HG02938 (cell line): ENCODE measurements around the gene WT1.
"Not testable (repeated sequence)": the region's sequence is repeated elsewhere in the genome, so short reads cannot be mapped to it uniquely, and the experiment has no call there.

ENCODE experiments used
- ATAC-seq: cut with Tn5 transposase; IDR thresholded peaks from one replicate; pipeline ENCODE4 v1.9.1; 2021; ENCODE audit warnings: mild to moderate bottlenecking, moderate library complexity; ENCODE audit not compliant: unreplicated experiment

The WT1 gene

GRCh38 chr11:32390712-32391111, 44.6 kb downstream of the WT1 start:
- ATAC-seq = no peak

- no peak for ATAC-seq
These were observed 46.2 kb downstream of the WT1 start for GRCh38 chr11:32388871-32389770.

DNA sequence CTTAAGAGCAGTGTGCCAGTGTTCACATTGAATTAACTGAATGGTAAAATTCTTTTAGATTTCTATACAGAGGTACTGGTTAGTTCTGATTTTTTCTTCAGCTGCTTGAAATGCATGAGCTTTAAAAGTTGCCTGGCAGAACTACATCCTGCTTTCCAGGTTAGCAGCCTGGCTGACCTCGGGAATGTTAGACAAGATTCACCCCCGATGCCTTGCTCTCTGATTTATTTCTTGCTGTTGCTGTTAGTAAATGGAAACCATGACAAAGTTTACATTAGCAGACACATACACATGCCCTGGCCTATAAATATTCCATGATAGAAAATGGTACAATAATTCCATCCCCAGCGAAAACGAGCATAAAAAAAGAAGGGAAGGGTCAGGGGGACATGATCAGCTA, 47.0 kb downstream of the WT1 start:
- ATAC-seq = no peak

GRCh38 chr11:32387411-32387810, 47.9 kb downstream of the WT1 start:
- no peak for ATAC-seq

GRCh38 chr11:32386770-32387377, 48.5 kb downstream of the WT1 start:
- ATAC-seq = no peak

GRCh38 chr11:32385998-32386397, 49.3 kb downstream of the WT1 start:
- ATAC-seq = no peak

DNA sequence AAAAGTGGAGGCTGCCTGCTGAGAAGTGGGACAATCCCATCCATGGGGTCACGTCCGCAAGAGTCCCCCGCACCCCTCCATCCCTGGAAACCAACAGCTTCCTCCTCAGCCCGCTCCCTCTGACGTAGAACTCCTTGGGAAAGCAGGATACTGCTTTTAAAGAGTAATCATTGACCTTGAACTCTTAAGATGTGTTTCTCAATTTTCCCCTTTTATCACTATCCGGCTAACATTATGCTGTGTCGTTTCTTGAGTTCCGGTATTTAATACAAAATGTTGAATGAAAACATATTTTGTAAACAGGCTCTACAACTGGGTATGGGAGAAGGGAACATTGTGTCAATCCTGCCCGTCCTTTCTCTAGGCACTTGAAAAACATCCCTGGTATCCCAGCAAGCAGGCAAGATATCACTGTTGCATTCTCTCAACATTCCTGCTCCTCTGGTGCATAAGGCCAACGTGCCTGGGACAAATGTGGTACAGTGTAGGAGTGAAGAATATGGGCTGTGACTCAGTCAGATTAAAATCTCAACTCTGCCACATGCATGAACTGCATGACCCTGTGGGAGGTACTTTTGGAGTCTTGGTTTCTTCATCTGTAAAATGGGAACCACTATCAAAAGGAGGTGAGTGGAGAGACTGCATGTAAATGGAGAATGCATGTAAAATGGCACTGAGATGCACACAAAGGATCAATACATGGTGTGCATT, 52.8 kb downstream of the WT1 start:
- no peak for ATAC-seq

DNA sequence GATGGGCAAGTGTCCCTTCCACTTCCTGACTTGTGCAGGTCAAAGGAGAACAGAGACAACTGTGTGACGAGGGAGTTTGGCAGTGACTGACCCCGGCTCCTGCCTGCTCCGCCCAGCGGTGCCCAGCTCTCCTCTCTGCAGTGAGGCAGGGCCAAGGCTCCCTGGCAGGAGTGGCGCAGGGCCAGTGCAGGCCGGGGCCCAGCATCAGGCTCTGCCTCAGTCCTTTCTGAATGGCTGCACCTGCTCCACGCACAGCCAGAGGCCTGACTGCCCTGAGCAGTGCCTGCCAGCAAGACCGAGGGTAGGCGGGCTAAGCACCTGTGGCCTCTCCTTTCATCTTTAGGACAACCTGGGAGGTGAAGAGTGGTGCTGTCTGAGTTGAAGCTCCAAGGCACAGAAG, 54.2 kb downstream of the WT1 start:
- no peak for ATAC-seq

GRCh38 chr11:32379719-32380118, 55.6 kb downstream of the WT1 start:
- no peak for ATAC-seq

DNA sequence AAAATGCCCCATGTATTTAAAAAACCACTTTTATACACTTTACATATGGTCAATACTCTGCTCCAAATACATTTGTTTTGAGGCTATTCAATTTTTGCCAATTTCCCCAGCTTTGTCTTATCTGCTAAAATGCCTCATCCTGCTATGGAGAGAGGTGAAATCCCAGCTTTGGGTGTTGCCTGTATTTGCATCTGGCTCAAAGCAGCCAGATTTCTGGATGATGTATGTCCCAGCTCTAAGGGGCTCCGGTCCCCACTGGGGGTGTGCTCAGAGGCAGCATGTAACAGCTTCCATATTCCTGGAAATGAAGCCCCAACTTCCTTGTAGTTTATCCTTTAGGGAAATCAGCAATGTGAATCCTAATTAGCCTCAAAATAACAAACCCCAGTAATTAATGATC, 59.5 kb downstream of the WT1 start:
- ATAC-seq = no peak

DNA sequence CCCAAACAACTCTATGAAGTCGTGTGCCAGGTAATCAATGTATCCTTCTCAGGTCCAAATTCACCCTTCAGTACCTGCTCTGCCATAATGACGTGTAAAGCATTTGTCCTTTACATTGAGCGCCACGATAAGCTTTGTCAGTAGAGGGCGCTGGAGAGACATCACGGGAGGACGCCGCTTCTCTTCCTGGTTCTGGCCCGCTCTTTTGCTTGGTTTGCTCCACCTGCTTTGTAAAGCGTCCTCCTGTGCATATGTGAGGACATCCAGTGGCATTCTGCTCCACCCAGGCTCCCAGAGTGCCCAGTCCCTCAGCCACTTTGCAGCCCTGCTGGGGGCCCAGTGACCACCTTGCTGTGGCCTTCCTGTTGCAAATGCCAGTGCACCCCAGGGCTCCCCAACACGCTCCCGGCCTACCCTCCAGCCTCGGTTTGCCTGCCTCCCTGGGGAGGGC, 61.1 kb downstream of the WT1 start:
- ATAC-seq = peak; percentile 72

- not testable (repeated sequence) for ATAC-seq
These were observed 65.4 kb downstream of the WT1 start for GRCh38 chr11:32369987-32370386.

- ATAC-seq = no peak
These were observed 68.7 kb downstream of the WT1 start for GRCh38 chr11:32366666-32367065.

GRCh38 chr11:32365192-32365591, 70.1 kb downstream of the WT1 start:
- ATAC-seq = no peak

DNA sequence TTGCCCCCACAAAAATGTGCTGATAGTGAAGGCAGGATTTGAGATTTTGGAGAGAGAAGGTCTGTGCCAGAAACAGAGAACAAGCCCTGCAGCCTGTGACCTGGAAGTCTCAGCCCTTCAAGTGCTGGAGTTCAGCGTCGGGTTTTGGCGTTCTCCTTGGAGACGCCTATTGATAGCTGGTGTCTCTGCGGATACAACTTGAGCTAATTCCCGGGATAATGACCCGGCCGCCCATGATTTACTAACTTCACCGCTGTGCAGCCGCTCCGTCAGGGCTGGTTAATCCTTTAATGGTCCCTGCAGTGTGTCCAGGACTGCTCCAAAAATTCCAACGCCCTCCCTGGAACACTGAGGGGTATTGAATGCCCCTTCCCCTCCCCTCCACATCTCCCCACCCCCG, 76.6 kb downstream of the WT1 start:
- ATAC-seq = no peak

- no peak for ATAC-seq
These were observed 81.5 kb downstream of the WT1 start for GRCh38 chr11:32353884-32354283.

- ATAC-seq = no peak
These were observed 86.8 kb downstream of the WT1 start for GRCh38 chr11:32348502-32348901.

GRCh38 chr11:32344946-32345345, 90.4 kb downstream of the WT1 start:
- no peak for ATAC-seq

GRCh38 chr11:32343325-32344008, 91.9 kb downstream of the WT1 start:
- ATAC-seq = no peak

- ATAC-seq = no peak
These were observed 93.4 kb downstream of the WT1 start for GRCh38 chr11:32341620-32342613.
